Dedifferentiated amniotic fluid mesenchymal stem cell (primary cell): ENCODE results near the gene EXOC3L1.

ENCODE experiments used
- DNase-seq: peaks from one replicate; pipeline ENCODE4 v3.0.0-alpha.2; 2016; ENCODE audit errors: extremely low spot score

Gene EXOC3L1

DNA sequence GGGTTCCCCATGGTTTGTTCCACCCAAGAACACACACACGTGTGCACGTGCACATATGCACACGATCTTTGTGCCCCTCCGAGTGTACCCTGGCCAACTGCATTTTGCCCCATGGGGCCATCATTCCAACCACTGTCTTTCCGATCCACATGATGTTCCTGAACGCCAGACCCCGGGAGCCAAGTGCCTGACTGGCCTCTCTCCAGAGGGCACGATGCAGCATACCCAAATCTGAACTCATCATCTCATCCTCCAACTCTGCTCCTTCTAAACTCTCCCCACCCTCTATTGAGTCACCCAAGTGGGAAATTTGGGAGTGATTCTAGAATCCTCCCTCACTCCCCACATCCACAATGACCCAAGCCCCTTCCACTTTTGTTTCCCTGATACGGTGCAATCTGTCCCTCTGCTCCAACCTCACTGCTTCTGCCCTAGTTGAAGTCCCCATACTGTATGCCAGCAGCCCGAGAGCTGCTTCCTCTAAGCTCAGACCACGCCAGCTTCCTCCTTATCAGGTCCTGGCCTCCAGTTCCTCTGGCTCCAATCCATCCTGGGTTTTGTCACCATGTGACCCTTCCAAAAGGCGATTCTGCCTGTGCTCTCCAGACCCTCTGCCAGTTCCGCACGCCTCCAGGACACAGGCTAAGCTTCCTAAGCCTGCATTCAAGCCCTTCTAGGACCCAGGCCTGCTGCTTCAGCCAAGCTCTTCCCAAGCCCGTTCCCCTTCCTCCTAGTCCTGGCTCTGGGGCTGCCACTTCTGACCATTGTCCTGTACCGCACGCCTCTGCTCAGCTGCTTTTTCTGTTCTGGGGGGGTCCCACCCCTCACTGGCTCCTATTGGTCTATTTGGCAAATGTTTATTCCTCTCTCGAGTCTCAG lies 26.9 kb upstream of the EXOC3L1 start:
- no peak for DNase-seq

DNA sequence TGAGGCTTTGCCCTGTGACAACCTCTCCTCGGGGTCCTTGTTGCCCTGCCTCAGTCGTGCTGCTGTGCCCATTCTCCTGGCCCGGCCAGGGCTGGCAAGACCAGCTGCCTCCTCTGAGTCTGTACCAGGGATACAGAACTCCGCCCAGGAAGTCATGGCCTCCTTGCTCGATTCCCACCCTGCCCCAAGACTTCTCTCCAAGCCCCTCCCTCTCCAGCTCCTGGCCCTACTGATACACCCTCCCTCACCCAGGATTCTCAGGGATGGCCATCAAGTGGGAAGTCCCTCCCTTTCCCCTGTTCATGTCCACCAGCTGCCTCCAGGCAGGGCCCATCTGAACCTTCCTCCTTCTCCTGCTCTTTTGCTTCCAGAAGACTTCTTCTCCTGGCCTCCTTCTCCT lies 25.8 kb upstream of the EXOC3L1 start:
- no peak for DNase-seq

DNA sequence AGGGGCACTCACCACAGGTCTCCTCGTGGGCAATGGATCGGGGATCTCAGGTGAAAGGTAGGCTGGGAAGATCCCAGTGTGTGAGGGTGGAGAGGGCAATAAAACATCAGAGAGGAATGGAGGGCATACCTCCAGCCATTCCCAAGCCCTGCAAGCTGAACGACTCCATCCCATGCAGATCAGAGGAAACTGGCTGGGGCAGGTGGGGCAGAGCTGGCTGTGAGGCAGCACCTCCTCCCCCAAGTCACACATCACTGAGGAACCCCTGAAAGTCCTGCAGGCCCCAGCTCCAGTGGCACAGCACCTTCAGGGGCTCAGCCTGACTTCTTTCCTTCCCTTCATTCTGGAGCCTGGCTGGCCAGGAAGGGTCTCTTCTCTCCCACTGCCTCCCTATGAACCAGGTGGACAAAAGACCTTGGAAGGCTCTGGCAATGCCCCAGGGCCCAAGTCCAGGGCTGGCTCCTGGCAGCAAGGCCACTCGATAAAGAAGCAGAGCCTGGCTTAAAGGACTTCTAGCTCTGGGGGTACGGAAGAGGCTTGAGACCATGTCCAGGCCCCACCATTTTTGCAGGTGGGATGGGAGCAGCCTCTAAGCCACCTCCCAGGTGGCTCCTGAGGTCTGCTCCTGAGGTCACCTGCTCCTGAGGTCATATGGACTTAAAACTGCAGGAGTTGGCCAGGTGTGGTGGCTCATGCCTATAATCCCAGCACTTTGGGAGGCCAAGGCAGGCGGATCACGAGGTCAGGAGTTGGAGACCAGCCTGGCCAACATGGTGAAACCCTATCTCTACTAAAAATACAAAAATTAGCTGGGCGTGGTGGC lies 23.5 kb upstream of the EXOC3L1 start:
- DNase-seq = no peak

DNA sequence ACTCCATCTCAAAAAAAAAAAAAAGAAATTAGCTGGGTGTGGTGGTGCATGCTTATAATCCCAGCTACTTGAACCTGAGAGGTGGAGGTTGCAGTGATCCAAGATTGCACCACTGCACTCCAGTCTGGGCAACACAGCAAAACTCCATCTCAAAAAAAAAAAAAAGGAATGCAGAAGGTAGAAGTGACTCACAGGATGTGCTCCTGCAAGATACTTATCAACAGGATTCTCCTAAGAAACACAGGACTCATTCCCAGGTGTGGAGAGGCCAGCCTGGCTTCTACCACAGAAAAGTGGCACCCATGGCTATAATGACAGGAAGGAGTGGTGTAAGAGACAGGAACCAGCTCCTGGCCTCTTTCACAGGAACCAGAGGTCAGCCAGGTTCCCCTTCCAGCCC lies 22.8 kb upstream of the EXOC3L1 start:
- no peak for DNase-seq

DNA sequence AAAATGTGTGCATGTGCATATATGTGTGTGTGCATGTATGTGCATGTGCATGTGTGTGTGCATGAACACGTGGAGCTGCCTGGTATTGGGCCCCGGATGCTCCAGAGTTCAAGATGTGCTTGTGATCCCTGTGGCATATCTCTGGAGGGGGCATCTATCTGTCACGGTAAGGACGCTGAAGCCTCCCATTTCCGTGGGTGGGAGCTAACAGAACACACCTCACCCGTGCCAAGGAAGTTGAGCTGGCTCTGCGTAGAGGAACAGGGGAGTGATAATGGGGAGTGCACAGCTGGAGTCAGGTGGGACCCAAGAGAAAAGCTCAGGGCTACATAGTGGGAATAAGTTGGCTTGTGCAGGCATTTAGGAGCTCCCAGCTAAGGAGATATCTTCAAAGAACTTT lies 21.7 kb upstream of the EXOC3L1 start:
- no peak for DNase-seq

DNA sequence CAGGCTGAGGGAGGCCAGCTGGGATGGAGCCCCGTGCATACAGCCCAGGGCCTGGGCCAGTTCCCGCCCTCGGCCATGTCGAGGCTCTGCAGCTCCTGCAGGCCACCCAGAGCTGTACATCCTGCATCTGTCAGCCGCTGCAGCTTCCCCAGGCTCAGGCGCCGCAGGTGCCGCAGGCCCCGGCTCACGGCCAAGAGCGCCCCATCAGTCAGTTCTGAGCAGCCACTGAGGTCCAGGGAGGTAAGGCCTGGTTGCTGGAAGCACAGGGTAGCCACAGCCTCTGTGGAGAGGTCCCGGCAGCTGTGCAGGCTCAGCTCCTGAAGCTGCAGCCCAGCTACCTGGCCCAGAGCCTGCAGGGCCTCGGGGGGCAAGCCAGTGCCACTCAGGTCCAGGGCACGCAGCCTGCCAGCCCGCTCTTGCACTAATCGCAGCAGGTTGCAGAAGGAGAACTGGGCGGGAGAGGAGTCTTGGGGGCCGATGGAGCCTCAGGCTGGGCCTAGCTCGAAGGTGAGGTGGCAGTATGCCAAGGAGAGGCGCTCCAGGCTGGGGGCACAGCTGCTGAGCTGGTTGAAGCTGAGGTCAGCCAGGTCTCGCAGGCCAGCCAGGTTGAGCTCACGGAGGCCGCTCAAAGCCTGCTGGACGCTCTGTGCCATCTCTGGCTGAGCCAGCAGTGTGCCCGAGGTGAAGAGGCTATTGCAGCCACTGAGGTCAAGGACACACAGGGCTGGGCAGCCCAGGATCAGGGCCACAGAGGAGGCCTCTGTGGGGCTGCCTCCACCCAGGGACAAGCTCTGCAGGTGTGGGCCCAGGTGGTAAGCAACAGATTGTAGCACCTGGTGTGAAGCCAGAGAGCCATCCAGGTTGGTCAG lies 20.4 kb upstream of the EXOC3L1 start:
- no peak for DNase-seq

DNA sequence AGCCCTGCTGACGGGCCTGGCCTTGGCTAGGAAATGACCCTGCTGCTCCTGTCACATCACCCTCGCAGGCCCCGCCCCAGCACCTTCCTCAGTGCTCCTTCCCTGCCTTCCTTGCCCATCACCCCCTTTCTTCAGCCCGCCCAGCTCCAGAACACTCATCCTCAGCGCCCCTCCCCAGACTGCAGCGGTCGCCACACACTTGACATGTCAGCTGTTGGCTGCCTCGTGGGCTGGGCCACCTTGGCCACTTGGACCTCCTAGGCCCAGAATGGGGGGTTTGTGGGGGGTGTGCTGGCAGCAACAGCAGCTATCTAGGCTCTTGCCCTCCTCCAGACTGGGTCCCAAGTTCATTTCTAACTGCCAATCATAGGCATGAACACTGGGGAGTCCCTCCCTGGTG lies 19.6 kb upstream of the EXOC3L1 start:
- no peak for DNase-seq

DNA sequence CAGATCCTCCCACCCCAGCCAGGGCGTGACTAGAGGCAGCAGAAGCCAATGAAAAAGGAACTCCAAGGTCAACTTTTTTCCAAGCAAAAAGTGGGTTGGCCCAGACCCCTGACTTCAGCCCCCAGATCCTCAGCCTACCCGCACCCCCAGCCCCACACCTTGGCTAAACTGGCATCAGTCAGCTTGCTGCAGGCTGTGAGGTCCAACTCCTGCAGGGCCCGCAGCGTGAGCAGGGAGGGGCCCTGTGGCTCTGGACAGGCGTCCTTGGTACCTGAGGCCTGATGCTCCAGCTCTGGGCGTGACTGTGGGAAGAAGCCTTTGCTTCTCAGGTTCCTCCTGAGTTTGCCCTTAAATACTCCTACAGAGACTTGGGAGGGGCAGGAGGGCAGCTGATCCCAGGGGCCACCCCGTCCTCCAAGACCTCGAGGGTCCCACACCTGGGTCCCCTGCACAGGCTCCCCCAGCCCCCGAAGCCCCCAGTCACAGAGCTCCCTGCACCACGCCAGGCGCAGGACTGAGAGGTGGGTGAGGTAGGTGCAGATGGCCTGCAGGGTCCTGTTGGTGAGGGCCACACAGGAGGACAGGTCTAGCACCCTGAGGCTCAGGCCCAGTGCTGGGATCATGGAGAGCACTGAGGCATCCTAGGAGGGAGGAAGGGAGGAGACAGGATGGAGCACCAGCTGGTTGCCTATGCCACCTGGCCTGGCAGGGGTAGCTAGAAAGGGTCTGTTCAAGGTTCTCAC lies 18.4 kb upstream of the EXOC3L1 start:
- no peak for DNase-seq

DNA sequence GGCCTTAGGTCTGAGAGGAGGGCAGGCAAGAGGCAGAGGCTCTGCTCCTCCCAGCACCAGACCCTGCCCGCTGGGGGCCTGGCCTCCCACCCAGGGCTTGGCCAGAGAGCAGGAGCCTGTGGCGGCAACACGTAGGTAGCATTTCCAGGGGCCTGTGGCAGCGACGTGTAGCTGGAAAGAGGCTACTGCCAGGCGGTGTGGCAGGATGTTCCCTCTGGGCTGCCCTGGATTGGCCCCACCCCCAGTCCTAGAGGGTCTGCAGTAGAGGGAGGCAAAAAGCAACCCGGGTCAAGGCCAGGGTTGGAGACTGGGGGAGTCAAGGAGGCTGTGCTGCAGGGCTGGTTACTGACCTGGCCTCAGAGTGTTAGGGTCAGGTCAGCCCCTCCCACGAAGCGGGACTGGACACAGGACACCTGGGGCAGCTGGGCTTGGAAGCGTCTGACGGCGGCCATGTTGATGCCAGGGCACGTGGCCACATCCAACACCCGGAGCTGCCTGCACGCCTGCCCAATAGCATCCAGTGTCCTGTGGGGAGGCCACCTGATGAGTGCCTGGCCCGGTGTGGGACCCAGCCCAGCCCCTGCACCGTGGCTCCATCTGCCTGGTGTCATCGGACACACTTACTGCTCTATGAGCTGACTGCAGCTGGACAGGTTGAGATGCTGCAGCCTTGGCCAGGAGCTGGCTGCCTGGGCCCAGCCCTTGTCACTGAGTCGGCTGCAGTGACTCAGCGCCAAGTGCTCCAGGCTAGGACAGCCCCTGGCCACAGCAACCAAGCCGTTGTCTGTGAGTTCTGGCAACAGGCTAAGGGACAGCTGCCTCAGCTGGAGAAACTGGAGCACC lies 17.5 kb upstream of the EXOC3L1 start:
- DNase-seq = no peak

DNA sequence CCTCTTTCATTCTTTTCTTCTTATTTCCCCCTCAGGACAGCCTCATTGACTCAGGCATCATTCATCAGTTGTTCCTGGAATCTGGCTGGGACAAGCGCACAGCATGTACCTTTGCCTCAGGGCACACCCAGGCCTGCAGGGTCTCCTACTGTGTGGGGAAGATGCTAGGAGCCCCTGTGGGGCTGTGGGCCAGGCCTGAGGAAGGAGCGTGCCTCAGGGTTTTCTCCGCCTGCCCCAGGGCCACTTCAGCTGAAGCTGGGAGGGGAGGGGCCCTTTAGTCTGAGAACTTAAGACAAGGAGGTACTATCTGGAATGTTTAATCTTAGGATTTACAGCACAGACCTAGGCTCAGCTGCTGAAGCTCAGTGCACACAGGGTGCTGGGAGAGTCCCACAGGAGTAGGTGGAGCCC lies 16.9 kb upstream of the EXOC3L1 start:
- DNase-seq = no peak

DNA sequence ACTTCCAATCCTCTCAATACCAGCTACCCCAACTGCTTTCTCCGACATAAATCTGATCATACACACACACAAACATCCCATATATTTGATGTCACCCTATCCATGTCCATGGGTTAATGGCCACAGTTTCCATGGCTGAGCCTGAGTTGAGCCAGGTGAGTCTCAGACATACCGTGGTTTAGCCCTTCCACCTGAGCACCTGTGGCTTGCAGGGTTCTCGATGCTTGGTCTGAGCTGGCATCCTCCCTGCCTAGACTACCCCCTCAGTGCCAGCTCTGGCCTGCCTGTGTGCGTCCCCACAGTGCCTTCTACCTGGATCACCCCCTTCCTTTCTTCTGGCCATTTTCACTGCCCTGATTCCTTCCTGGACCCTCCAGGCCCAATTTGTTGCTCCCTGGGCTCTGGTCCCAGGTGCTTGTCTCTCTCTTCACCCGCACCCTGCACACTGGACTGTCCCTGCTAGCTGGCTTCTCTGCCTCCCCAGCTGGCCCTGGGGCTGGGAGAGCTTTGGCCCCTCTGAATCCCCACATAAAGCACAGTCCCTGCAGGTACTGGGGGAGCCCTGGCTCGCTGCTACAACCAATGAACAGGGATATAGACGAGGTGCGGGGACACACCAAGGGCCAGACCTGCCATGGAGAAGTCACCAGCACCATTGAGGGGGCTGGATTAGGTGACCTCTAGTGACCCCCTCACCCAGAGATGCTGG lies 16.3 kb upstream of the EXOC3L1 start:
- DNase-seq = no peak

DNA sequence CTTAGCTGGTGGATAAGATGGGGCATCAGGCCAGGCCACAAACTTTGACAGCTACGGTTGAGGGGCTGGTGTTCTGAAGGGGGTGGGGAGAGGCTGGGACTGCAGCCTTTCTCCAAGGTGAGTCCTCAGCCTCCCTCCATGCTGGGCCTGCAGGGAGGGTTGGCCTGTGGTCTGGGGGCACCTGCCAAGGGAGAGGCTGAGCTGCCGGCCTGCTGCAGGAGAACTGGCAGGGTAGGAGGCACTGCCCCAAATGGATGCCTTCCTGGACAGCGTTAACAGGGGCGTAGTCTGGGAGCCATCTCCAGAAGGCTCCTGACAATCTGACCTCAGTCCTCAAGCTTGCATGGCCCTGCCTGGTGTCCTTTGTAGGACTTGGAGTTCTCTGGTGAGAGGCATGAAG lies 14.1 kb upstream of the EXOC3L1 start:
- no peak for DNase-seq

DNA sequence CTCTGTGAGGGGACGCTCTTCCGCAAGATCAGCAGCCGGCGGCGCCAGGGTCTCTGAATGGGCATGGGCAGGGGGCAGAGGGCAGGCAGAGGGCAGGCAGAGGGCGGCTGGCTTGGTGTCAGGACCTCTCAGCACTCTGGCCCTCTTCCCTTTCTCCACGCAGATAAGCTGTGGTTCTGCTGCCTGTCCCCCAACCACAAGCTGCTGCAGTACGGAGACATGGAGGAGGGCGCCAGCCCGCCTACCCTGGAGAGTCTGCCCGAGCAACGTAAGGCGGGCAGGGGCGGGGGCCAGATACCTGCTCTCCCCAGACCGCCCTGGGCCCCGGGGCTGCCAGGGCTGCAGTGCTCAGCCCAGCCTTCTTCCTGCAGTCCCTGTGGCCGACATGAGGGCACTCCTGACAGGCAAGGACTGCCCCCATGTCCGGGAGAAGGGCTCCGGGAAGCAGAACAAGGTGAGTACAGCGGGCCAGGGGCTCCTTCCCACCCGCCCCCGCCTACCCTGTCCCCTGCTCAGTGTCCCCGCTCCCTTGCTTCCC lies 13.1 kb upstream of the EXOC3L1 start:
- no peak for DNase-seq

DNA sequence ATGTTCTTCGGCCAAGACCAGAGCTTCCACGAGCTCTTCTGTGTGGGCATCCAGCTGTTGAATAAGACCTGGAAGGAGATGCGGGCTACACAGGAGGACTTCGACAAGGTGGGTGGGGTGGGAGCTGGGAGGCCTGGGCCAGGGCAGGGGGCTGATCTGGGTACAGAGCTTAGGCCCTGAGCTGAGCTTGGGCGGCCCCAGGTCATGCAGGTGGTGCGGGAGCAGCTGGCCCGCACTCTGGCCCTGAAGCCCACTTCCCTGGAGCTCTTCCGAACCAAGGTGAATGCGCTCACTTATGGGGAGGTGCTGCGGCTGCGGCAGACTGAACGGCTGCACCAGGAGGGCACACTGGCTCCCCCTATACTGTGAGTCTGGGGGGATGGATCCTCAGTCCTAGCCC lies 12.5 kb upstream of the EXOC3L1 start:
- DNase-seq = no peak

DNA sequence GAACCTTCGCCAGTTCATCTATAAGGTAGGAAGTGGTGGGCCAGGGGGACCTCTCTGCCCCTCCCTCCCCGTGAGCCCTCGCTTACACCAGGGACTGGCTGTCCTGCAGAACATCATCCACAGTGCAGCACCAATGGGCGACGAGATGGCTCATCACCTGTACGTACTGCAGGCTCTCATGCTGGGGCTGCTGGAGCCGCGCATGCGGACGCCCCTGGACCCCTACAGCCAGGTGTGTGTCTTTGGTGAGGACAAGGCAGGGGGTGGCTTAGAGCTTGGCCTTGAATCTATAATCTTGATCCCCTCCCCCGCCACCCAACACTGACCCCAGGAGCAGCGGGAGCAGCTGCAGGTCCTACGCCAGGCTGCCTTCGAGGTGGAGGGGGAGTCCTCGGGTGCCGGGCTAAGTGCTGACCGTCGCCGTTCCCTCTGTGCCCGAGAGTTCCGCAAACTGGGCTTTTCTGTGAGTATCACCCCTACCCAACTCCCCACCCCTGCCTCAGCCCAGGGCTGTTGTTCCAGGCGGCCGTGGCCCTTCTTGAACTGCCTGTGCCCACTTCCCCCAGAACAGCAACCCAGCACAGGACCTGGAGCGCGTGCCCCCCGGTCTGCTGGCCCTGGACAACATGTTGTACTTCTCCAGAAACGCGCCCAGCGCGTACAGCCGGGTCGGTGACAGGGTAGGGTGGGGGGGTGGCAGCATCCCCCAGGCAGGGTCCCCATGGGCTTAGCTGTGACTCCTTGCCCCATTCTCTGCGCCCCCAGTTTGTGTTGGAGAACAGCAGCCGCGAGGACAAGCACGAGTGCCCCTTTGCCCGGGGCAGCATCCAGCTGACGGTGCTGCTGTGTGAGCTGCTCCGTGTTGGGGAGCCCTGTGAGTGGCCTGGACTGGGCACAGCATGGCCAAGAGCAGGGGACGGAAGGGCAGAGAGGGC lies 11.7 kb upstream of the EXOC3L1 start:
- DNase-seq = no peak

DNA sequence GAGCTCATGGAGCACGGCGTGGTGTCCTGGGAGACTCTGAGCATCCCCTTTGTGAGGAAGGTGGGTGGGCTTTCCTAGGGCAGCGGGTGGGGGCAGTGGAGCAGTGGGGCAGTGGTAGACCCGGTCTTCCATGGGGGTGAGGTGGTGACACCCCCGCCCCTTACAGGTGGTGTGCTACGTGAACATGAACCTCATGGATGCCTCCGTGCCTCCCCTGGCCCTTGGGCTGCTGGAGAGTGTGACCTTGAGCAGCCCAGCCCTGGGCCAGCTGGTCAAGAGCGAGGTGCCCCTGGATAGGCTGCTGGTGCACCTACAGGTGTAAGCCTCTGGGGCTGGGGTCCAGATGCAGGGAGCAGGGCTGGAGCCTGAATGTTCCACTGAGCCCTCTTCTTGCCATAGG lies 10.6 kb upstream of the EXOC3L1 start:
- DNase-seq = no peak

DNA sequence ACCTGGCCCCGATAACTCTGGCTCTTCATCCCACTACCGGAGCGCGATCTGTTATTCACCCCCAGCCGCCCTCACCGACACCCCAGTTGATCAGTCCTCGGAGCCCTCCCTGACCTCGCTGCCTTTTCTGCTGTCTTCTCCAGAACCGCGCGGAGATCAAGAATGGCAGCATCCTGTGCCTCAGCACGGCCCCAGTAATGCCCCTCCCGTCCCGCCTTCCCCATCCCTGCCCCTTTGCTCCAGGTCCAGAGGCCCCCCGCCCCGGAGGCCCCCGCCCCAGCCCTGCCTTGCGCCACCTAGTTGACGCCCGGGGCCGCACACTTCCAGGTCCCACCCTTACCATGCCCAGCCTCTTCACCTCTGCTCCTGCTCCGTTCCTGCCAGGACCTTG lies 9.9 kb upstream of the EXOC3L1 start:
- no peak for DNase-seq

DNA sequence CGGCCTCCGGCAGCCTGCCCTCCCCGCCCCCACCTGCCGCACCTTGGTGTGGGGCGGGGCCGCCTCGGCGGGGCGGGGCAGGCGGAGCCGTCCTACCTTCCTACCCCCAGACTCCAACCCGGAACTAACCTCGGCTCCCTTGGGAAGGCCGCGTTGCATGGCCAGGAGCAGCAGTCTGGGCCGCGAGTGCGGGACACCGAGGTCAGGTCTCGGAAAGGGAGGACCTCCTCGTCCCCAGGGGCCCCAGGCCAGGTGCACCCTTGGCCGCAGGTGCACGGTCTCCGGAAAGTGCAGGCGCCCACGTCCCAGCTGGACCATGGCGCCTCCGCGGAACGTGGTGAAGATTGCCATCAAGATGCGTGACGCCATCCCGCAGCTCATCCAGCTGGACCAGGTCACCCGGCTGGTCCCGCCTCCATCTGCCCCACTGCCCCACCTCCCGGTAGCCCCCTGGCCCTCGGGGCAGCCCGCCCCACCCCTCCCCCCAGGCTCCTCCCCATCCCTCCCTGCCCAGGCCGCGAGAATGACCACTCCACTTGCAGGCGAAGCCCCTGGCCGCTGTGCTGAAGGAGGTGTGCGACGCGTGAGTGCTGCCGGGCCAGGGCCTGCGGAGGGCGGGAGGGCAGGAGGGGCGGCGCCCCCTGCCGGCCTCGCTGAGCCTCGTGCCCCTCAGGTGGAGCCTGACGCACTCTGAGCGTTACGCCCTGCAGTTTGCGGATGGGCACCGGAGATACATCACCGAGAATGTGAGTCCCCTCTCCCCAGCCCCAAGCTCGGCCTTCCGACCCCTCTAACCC lies 9.3 kb upstream of the EXOC3L1 start, which contains the start of gene ELMO3:
Gene ELMO3, plus strand, starts transcription at position 121 of the 797 bp plus-strand sequence. Its CDS starts 196 bp downstream, at position 317.
- no peak for DNase-seq
